Mucosa of descending colon (tissue), 3 donors: ENCODE results near the gene FKBP5. TPM values are rescaled to one million over a fixed set of nuclear protein-coding genes. Genes with fewer than 3 reads are reported as not detected.
A peak's percentile ranks its signal among the peaks of the same experiment; 100 is the strongest.

ENCODE experiments used
- ATAC-seq: fragments of 200-7000 bp; cut with Tn5 transposase; one replicate; pipeline ENCODE4 v1.9.1; 2020; ENCODE audit warnings: mild to moderate bottlenecking, moderate library complexity
- DNase-seq, 3 donors: peaks; one replicate each; pipeline ENCODE4 v3.0.0-alpha.2; 2020
- H3K36me3 ChIP-seq: fragments of 200-600 bp; one replicate; pipeline ENCODE4 v1.8.0; 2021; ENCODE audit warnings: low read depth, mild to moderate bottlenecking
- H3K4me1 ChIP-seq: fragments of 200-600 bp; one replicate; pipeline ENCODE4 v1.8.0; 2021; ENCODE audit warnings: low read depth, mild to moderate bottlenecking
- H3K4me3 ChIP-seq: fragments of 200-600 bp; one replicate; pipeline ENCODE4 v1.8.0; 2021; ENCODE audit warnings: mild to moderate bottlenecking
- H3K9me3 ChIP-seq: fragments of 200-600 bp; one replicate; pipeline ENCODE4 v1.8.0; 2021; ENCODE audit warnings: mild to moderate bottlenecking
- intact Hi-C, 2 donors: fragments of 100-400 bp; cut with DNase I in 1 of 2; cut with micrococcal nuclease in 1 of 2; formaldehyde crosslinking; loops; one replicate each; pipeline versions ENCODE4 v1.11.0 to v1.11.1; 2022; cut with DNase I, micrococcal nuclease
- total RNA-seq, 3 donors: library from RNA; stranded (reverse); fragmentation: NEBNext Ultra II Directional in 2 of 3; extraction: Animal tissue kit (Norgen Biotek cat#: 25700) in 2 of 3; gene quantifications; one replicate each; pipeline versions ENCODE4 v1.2.1 to v1.2.4, GENCODE V29; 2021 to 2023
- TF ChIP-seq, protein P1 (sequence below): fragments of 200-600 bp; IDR thresholded peaks from one replicate; pipeline ENCODE4 v1.8.0; 2022; ENCODE audit warnings: antibody characterized with exemption, mild to moderate bottlenecking
- donor health status: DM: no; HTN: no; CAD: no; lungs with moderate emphysema.
- donor health status: DM: no; HTN: no; CAD: no.
- donor health status: DM: no; HTN: yes; CAD: no.

FKBP5 gene
- total RNA-seq, 3 donors from 2014 or later: 22.1 to 174 (median 150) TPM

GRCh38 chr6:35722121-35722761, 33.5 kb upstream of the FKBP5 start:
- TF ChIP-seq, protein P1, sequence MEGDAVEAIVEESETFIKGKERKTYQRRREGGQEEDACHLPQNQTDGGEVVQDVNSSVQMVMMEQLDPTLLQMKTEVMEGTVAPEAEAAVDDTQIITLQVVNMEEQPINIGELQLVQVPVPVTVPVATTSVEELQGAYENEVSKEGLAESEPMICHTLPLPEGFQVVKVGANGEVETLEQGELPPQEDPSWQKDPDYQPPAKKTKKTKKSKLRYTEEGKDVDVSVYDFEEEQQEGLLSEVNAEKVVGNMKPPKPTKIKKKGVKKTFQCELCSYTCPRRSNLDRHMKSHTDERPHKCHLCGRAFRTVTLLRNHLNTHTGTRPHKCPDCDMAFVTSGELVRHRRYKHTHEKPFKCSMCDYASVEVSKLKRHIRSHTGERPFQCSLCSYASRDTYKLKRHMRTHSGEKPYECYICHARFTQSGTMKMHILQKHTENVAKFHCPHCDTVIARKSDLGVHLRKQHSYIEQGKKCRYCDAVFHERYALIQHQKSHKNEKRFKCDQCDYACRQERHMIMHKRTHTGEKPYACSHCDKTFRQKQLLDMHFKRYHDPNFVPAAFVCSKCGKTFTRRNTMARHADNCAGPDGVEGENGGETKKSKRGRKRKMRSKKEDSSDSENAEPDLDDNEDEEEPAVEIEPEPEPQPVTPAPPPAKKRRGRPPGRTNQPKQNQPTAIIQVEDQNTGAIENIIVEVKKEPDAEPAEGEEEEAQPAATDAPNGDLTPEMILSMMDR: no peak
- H3K4me1 ChIP-seq: peaks cover 71% of the 10 kb centered on the region
- no peaks in the 10 kb centered on the region for H3K9me3 ChIP-seq
- H3K36me3 ChIP-seq: no peaks in the 10 kb centered on the region
- H3K4me3 ChIP-seq: no peak overlapping the region
- peak; percentile 57 to 74 (median 72) for DNase-seq
- peak; percentile 26 for ATAC-seq
- intact Hi-C loops: no loop called here

GRCh38 chr6:35719830-35720733, 31.4 kb upstream of the FKBP5 start:
- Histone ChIP-seq H3K4me1 (peaks cover 54% of the 10 kb centered on the region), H3K36me3 (no peaks in the 10 kb centered on the region), H3K4me3 (no peak overlapping the region), H3K9me3 (no peaks in the 10 kb centered on the region)
- peak; percentile 27 for ATAC-seq
- intact Hi-C loops: no loop called here
- TF ChIP-seq, protein P1: no peak
- DNase-seq: peak; percentile 34 to 74 (median 46)

DNA sequence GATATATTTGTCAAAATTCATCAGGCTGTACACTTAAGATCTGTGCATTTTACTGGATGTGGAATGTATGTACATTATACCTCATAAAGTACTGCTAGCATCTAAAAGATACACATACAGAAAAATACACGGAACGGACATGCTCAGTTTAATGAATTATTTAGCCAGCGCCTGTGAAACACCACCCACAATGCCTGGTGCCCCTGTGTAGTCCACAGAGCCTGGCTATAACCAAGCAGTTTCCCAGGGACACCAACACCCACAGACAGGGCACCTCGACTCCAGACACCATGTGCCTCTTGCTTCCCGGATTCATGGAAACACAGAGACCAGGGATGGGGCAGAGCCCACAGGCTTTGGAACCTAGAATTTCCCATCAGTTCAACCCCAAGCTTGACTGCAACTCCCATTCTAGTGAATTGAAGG, 30.7 kb upstream of the FKBP5 start:
- Histone ChIP-seq H3K4me3 (no peak overlapping the region), H3K4me1 (peaks cover 47% of the 10 kb centered on the region), H3K36me3 (no peaks in the 10 kb centered on the region), H3K9me3 (no peaks in the 10 kb centered on the region)
- peak; percentile 4 for ATAC-seq
- intact Hi-C loops: no loop called here
- no peak for DNase-seq
- TF ChIP-seq, protein P1: no peak

DNA sequence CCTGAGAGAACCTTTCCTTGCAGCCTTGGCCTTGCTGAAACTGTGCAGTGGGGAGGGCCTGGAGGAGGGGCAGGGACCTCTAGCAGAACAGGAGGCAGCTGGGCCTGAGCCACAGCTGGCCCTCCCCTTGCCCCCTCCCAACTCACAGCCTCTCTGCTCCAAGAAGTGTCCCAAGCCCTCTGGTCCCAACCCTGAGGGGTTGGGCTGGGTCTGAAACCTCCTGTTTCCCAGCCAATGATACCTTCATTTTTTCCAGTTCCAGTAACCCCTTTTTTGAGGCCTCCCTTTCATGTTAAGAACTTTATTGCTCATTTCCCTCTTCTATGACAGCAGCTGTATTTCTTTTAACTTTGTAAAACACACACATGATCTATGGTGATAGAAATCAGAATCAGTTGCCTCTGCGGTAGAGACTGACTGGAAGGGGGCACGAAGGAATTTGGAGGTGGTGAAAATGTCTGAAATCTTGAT, 30.2 kb upstream of the FKBP5 start:
- H3K4me1 ChIP-seq: peaks cover 42% of the 10 kb centered on the region
- DNase-seq (no peak), ATAC-seq (peak; percentile 4)
- TF ChIP-seq, protein P1: no peak
- no peaks in the 10 kb centered on the region for H3K9me3 ChIP-seq
- H3K36me3 ChIP-seq: no peaks in the 10 kb centered on the region
- no peak overlapping the region for H3K4me3 ChIP-seq
- intact Hi-C loops: no loop called here

DNA sequence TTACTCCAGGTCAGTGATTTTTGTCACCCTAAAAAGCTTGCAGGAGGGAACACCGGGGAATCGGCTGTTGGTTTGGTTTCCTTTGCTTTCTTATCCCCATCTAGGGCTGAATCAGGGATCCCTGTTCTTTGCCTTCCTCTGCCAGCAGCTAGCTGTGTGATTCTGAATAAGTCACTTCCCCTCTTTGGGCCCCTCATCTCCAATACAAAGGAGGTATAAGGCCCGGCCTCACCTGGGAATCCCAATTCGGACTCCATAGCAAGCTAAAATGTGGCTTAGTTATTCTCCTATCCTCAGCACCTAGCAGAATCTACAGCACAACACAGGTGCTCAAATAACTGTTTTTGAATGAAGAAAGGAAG, 29.6 kb upstream of the FKBP5 start:
- Histone ChIP-seq H3K9me3 (no peaks in the 10 kb centered on the region), H3K4me3 (no peak overlapping the region), H3K4me1 (peaks cover 36% of the 10 kb centered on the region), H3K36me3 (no peaks in the 10 kb centered on the region)
- no peak for DNase-seq
- no peak for ATAC-seq
- intact Hi-C loops: no loop called here
- TF ChIP-seq, protein P1: no peak
